ENCODE data around the gene MFAP3.

GRCh38 chr5:154053468-154053867 is 14.7 kb downstream of the MFAP3 start:
- TF ChIP-seq EGR1 (IDR thresholded peaks at IDR 0.05) (no peak), TCF12 (IDR thresholded peaks at IDR 0.05; ENCODE audit: low read depth) (no peak), TAF1 (IDR thresholded peaks at IDR 0.05; ENCODE audit: low read depth) (no peak), CEBPB (IDR thresholded peaks at IDR 0.05) (no peak), REST (IDR thresholded peaks at IDR 0.05; ENCODE audit: low read depth) (no peak), ZBTB7A (IDR thresholded peaks at IDR 0.05; ENCODE audit: low read depth) (no peak)

Measured in Ishikawa (cell line).